Ammon's horn (tissue), 1 donor: ENCODE results near the gene GGT5.

Experiments used
- DNase-seq: peaks from one replicate; pipeline ENCODE4 v3.0.0-alpha.2; 2016; ENCODE audit warnings: low spot score

GGT5 gene

DNA sequence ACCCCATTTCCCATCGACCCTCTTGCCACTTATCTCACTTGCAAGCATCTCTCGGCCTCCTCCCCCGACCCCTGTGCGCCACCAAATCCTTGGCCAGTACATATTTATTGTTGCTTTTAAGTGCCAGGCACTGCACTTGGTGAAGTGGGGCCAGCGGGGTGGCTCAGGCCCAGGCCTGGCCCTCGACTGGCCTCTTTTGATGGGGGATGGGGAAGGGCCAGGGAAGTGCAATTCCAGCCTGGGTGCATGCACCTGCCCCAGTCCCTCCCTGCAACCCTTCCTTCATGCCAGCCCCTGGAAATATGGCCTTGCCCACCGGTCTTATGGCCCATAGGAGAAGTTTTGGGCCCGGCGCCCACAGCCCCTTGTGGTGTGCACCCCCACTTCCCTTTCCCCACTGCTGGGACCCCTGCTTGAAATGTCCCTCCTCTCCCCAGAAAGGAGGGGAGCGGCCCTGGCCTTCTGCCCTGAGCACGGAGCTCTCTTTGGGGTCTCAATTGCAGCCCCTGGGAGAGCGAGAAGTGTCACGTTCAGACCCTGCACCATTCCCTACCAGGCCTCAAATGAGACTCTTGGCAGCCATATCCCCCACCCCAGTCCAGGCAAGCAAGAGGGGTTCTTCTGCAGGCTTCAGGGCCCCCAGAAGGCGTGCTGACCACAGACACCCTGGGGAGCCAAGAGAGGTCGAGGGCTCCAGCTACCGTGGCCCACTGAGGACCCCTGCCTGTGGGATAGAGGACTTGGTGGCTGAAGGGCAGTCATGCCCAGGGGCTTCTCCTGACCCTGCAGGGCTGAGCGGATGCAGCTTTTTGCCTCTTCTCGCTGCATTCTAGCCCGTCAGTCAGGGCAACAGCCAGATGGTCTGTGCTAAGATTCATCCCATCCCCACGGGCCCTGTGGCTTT is 62.6 kb downstream of the GGT5 start:
- no peak for DNase-seq

DNA sequence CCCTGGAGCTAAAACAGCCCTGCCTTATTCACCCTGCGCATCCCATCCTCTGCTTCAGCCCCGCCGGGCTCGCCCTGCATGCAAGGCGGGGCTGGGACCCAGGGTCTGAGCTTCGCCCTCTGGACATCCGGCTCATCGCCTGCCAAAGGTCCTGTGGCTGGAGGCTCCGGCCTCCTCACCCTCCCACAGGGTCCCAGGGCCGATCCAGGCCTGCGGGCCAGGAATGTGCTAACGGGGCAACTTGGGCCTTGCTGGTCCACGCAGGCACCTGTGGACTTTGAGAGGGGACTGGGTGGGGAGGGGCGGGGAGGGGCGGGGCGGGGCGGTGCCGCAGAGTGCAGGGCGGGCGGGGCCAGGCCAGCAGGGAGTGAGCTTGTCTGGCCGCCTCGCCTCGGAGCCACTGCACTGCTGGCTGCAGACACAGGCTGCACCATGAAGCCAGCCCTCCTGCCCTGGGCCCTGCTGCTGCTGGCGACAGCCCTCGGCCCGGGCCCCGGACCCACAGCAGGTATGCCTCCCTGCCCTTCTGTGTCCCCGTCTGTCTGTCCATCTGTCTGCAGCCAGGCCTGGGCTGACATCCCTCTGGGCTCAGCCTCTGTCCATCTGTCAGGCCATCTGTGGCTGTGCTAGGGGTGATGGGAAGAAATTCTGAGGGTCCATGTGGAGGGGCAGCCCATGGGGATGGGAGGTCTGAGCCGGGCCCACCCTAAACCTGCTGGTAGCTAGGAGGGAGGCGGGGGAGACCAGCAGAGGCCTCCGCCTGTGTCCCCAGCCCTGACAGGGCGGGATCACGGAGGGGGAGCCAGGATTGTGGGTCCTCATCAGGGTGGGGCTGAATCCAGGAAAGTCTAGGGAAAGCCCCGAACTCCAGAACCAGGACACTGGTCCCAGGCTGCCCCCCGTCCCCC is 63.5 kb downstream of the GGT5 start, which contains the start of gene SUSD2:
Gene SUSD2, plus strand, starts transcription at position 400 of the 908 bp plus-strand sequence. Its CDS starts 33 bp downstream, at position 433.
- DNase-seq: no peak

DNA sequence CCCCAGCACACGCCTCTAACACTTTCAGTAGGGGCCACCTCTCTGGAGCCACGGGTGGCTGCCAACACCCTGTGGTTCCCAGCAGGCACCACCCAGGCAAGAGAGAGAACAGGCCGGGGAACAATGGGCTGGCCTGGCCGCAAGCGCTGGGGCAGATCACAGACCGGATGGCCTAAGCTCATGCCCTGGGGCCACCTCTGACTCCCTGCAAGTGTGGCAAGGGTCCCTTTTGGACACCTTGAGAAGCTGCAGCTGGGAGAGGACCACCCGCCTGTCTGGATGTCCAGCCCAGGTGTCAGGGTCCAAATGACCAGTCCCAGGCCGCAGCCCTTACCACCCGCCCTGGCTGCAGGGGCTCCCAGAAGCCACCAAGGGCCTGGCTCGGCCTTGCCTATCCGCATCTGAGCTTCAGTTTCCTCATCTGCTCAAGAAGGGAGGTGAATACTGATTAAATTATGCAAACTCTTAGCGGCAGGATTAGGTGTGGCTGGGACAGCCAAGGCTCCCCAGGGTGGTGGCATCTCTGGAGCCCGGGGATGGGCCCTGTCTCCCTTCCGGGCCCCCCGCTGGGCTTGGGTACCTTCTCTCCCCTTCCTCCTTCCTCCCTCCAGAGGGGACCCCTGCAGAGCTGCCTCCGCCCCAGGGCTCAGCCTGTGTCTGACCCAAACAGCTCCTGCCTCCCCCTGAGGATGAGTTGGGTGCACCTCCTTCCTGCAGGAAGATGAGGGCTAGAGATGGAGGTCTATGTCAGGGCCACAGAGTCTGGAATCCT is 64.4 kb downstream of the GGT5 start:
- DNase-seq: no peak

DNA sequence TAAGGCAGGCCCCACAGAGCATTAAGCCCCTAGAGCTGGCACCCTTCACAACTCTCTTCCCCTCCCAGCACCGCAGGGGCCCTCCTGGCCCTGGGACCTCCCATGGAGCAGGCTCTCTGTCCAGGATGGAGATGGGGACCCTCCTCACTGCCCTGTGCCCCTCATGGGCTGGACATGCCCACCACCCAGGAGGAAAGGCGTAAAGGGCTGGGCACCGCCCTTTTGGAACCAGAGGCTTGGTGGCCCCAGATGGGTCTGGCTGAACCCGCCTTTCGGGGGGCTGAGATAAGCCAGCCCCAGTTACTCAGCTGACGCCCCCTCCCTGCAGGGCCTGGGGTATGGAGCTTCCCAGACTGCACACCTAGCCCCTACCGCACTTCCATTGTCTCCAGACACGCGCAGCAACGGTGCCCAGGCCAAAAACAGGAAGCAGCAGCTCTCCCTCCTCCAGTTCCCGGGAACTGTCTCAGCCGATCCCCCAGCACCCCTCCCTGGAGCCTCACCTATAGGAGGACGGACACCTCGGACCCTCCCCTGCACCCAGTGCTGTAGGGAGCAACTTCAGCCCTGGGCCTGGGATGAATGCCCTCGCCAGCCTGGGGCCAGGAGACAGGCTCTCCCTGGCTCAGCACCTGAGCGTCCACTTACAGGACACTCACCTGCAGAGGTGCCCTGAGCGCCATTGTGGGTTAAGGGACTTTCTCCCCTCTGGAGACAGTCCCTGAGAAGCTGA is 65.2 kb downstream of the GGT5 start:
- DNase-seq: no peak

DNA sequence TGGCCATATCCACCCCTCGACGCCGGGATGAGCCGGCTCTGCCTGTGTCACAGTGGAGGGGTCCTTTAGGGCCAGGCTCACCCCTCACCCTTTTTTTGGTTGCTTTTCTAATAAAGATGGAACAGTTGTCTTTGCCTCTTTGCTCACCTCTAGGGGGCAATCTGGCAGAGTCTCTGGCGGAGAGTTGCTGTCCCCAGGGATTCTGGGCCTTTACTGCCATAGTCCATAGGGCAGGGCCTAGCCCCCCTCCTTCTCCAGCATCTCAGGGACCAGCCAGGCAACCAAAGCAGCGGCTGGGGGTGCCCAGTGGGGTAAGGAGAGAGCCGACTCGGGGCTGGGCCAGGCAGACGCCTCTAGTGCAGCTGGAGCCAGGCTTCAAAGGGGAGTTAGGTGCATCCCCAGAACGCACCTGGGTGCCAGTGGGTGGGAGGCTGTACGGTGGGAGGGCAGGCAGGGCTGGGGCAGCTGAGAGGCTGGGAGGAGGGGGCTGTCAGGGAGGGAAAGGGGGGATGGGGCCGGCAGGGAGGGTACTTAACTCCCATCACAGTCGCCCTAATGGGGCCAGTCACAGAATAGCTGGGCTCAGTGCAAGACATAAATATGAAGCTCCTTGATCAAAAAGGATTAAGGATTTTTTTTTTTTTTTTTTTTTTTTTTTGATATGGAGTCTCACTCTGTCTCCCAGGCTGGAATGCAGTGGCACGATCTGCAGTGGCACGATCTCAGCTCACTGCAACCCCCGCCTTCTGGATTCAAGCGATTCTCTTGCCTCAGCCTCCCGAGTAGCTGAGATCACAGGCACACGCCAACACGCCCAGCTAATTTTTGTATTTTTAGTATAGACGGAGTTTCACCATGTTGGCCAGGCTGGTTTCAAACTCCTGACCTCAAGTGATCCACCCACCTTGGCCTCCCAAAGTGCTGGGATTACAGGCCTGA is 66.1 kb downstream of the GGT5 start:
- no peak for DNase-seq

DNA sequence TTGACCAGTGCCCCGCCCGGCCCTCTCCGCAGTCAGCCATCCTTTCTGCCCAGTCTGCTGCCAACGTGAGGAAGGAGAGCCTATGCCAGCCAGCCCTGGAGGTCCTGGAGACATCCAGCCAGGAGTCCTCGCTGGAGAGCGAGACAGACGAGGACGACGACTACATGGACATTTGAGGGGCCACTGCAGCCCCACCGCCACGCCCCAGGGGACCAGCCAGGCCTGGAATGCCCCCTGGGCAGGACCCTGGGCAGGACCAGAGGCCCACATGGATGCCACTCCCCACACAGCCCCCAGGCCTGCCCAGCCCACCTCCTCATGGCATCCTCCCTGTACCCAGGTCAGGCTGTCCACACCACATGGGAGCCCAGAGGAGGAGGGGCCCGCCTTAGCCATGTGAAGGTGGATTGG is 66.9 kb downstream of the GGT5 start:
- DNase-seq: no peak

DNA sequence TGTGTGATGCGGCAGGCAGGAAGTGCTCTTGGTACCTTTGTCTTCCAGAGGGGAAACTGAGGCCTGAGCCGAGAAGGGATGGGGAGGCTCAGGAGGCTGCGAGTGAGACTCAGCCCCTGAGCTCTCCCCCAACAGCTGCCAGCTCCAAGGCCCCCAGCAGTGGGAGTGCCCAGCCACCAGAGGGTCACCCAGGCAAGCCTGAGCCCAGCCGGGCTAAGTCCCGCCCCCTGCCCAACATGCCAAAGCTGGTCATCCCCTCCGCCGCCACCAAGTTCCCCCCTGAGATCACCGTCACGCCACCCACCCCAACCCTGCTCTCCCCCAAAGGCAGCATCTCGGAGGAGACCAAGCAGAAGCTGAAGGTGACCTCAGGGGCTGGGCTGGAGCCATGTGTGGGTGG is 67.4 kb downstream of the GGT5 start:
- no peak for DNase-seq

DNA sequence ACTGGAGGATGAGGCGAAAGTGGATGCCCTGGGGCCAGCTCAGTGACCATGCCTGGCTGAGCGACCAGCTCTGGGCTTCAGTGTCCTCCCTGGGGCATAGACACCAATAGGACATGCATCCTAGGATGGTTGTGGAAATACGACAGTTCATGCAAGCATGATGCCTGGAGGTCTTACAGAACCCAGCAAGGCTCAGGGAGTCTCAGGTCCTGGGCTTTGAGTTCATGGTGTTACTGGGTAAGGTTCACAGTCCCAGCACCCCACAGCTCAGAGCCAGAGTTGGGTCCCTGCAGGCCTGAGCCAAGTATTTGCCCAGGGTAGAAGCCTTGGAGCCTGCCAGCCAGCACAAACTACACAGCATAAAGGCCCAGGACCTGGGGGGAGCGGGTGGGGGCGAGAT is 67.8 kb downstream of the GGT5 start:
- no peak for DNase-seq

DNA sequence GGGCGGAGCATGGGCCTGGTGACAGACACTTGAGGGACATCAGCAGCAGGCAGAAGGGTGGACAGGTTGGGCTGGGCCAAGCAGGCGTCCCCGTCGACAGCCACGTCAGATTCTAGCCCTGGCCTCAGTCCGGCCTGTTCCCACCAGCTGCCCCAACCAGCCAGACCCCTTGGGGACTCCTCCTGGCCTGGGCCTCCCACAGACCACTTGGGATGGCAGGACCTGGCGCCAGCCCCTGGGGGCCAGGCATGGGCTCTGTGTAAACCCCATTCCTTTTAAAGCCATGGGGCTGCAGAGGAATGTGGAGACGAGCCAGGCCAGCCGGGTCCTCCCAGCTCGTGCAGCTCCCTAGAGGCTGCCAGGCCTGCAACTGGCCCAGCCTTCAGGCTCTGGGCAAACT is 68.3 kb downstream of the GGT5 start:
- DNase-seq: no peak

DNA sequence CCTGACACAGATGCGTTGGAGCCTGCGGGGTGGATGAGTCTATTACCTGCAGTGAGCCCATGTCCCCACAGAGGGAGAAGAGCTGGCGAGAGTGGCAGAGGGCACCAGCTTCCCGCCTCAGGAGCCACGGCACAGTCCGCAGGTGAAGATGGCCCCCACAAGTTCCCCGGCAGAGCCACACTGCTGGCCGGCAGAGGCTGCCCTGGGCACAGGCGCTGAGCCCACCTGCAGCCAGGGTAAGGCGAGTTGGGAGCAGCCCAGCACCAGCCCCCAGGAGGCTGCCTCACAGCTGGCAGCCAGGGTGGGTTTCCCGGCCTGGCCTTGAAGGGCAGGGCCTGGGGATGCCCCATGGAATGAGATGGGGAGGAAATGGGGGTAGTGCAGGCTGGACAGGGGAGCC is 68.8 kb downstream of the GGT5 start:
- DNase-seq: no peak

DNA sequence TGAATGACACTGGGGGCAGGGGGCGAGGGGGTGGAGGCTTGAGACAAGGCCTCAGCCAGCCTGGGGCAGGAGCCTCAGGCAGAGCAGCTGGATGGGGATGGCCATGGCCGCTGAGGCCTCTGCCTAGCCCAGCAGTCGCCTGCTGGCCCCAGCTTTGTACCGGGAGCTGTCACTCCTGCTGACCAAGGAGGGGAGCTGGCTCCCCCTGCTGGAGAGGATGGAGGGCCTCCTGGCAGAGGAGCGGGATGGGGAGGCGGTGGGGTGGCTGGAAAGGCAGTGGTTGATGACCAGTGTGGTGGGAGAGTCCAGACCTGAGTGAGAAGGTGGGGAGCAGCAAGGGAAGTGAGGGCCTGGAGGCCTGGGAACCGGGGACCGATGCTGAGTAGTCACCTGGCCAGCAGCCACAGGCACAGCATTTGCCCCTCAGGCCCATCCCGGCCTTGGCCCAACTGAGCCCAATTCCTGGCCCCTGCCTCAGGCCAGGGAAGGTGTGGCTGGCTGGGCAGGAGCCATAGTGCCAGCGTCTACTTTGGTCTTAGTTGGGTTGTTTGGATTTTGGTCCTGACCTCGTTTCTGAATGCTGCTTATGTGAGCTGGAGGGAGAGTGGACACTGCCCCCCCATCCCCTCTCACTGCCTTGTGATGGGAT is 69.6 kb downstream of the GGT5 start:
- DNase-seq: peak; percentile 75

DNA sequence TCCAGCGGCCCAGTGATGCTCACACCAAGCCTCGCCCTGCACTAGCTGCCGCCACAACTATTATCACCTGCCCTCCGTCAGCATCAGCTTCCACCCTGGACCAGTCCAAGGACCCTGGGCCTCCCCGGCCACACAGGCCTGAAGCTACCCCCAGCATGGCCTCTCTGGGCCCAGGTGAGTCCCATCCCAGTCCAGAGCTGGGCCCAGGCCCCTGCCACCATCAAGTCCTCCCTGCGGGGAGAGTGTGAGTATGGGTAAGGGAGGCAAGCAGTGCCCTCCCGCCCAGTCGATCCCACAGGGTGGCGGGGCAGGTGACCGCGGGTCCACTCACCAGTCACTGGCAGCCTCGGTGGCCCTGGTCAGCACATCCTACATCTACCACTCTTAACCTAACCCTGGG is 73.1 kb downstream of the GGT5 start:
- DNase-seq: no peak

DNA sequence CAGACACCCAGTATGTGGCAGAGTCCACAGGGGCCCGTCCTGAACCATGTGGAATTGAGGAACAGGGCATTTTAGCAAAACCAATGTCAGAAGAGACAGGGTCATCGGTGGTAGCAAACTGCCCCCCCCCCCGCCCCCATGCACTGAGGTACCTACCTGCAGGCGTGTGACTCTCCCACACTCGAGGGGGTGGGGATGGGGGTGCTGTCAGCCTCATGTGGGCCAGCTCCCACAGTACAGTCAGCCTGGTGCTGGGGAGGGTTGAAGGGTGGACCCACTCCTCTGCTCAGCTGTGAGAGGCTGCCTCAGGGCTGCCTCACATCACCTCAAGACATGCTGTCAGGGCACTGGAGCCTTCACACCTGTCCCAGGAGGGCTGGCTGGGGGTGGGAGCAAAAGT is 74.2 kb downstream of the GGT5 start:
- DNase-seq: no peak

DNA sequence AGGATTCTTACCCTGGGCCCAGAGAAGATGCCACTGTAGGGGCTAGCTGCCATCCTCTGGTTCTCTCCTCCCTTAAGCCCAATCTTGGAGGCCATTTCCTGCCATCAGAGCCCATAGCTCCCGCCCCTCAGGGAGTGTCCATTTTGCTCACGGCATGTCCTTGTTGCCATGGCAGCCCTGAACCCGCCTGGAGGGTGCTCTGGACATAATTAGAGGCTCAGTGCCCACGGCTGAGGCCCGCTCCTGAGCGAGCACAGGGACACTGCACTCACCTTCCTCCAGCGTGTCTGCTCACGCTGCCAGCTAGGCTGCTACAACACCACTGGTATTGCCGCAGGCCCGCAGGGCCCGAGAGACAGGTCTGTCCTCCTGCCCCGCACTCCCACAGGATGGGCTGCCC is 74.7 kb downstream of the GGT5 start:
- no peak for DNase-seq
